ENCODE measurements around the gene ASB18.

- no peak for TF ChIP-seq POLR2A (IDR thresholded peaks at IDR 0.05)
- no peak for TF ChIP-seq CTCF (IDR thresholded peaks at IDR 0.05)
Measured at GRCh38 chr2:236259371-236259770, 4.8 kb downstream of the ASB18 start.

Data from tibial nerve (tissue), 3 donors.